Measurements from ENCODE around the gene C2CD2.

The C2CD2 gene

GRCh38 chr21:41939391-41939790, 14.4 kb downstream of the C2CD2 start:
- no peak for DNase-seq (ENCODE audit: low read depth in 1 of 2, low spot score in 1 of 2)
- Histone ChIP-seq H3K4me3 (replicated peaks; ENCODE audit: insufficient read depth, low read length) (no peak overlapping the region), H3K27ac (replicated peaks) (no peak overlapping the region), H3K27me3 (ENCODE audit: insufficient read depth, poor library complexity, severe bottlenecking) (no peaks in the 10 kb centered on the region)
- no peak for TF ChIP-seq POLR2AphosphoS5 (IDR thresholded peaks at IDR 0.05; ENCODE audit: low read depth)
- TF ChIP-seq REST (IDR thresholded peaks at IDR 0.05; ENCODE audit: insufficient replicate concordance, low read depth) = no peak
- TF ChIP-seq GABPA (IDR thresholded peaks at IDR 0.05; ENCODE audit: low read depth) = no peak
- no peak for TF ChIP-seq SPI1 (IDR thresholded peaks at IDR 0.05; ENCODE audit: borderline replicate concordance, low read depth)
- no peak for TF ChIP-seq CTCF (IDR thresholded peaks at IDR 0.05; ENCODE audit: insufficient read depth, low read length)

GRCh38 chr21:41933313-41934079, 20.3 kb downstream of the C2CD2 start:
- Histone ChIP-seq H3K4me3 (replicated peaks; ENCODE audit: insufficient read depth, low read length) (no peak overlapping the region), H3K27ac (replicated peaks) (peak overlapping the region; percentile 64), H3K27me3 (ENCODE audit: insufficient read depth, poor library complexity, severe bottlenecking) (no peaks in the 10 kb centered on the region)
- TF ChIP-seq POLR2AphosphoS5 (IDR thresholded peaks at IDR 0.05; ENCODE audit: low read depth) (no peak), SPI1 (IDR thresholded peaks at IDR 0.05; ENCODE audit: borderline replicate concordance, low read depth) (no peak), CTCF (IDR thresholded peaks at IDR 0.05; ENCODE audit: insufficient read depth, low read length) (no peak), GABPA (IDR thresholded peaks at IDR 0.05; ENCODE audit: low read depth) (no peak), REST (IDR thresholded peaks at IDR 0.05; ENCODE audit: insufficient replicate concordance, low read depth) (no peak)
- peak in 1 of 2 experiments; percentile 24 for DNase-seq (ENCODE audit: low read depth in 1 of 2, low spot score in 1 of 2)

- peak in 1 of 2 experiments; percentile 82 for DNase-seq (ENCODE audit: low read depth in 1 of 2, low spot score in 1 of 2)
- TF ChIP-seq REST (IDR thresholded peaks at IDR 0.05; ENCODE audit: insufficient replicate concordance, low read depth) = no peak
- TF ChIP-seq POLR2AphosphoS5 (IDR thresholded peaks at IDR 0.05; ENCODE audit: low read depth) = peak; percentile 60
- TF ChIP-seq SPI1 (IDR thresholded peaks at IDR 0.05; ENCODE audit: borderline replicate concordance, low read depth) = no peak
- Histone ChIP-seq H3K27ac (replicated peaks) (peak overlapping the region; percentile 64), H3K4me3 (replicated peaks; ENCODE audit: insufficient read depth, low read length) (no peak overlapping the region), H3K27me3 (ENCODE audit: insufficient read depth, poor library complexity, severe bottlenecking) (no peaks in the 10 kb centered on the region)
Observed at GRCh38 chr21:41932576-41933312, 21.1 kb downstream of the C2CD2 start.
